Measurements from ENCODE around the gene VN1R5. TPM values are rescaled to one million over a fixed set of nuclear protein-coding genes. Genes with fewer than 3 reads are reported as not detected.

VN1R5 gene
- total and polyA plus RNA-seq, 9 of the 15 experiments (the other 6 are each of a cell fraction or from before 2014, with no cell fraction given), result not detected

DNA sequence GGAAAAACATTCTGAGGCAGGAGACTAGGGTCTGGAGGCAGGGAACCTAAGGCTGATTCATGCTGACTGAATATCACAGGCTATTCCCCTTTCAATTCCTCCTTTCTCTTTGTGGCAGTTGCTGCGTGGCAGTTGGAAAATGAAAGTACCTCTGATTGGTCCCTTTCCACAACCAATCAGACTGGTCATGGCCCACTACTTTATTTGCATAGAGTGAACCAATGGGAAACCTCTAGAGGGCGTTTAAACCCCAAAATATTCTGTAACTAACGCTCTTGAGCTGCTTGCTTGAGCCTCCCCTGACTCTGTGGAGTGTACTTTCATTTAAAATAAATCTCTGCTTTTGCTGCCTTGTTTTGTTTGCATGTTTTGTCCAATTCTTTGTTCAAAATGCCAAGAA lies 27.7 kb upstream of the VN1R5 start (continued):
- no peak for TF ChIP-seq MEF2A (IDR thresholded peaks at IDR 0.05; ENCODE audit: control insufficient read depth, low read depth, low read length)
- TF ChIP-seq RBM25 (IDR thresholded peaks at IDR 0.05; ENCODE audit: low read depth, low read length, severe bottlenecking), result peak; percentile 7
- TF ChIP-seq TEAD2 (tag; IDR thresholded peaks at IDR 0.05), result no peak
- TF ChIP-seq CBX2 (IDR thresholded peaks at IDR 0.05; ENCODE audit: insufficient read depth, low read length, poor library complexity, severe bottlenecking), result no peak
- 0 out of 4 replicates have a peak, but pooled peaks of 1 of the 2 experiments have one; percentile 38 for TF ChIP-seq ARNT (IDR thresholded peaks at IDR 0.05)
- no peak for TF ChIP-seq ZNF347 (CRISPR knock-in tag; IDR thresholded peaks at IDR 0.05; ENCODE audit: low read depth)
- no peak for TF ChIP-seq KDM4B (IDR thresholded peaks at IDR 0.05; ENCODE audit: borderline replicate concordance in 2 of 2, low read depth in 1 of 2)
- TF ChIP-seq NR2F6 (CRISPR knock-in tag; IDR thresholded peaks at IDR 0.05), result no peak
- TF ChIP-seq, protein P1, sequence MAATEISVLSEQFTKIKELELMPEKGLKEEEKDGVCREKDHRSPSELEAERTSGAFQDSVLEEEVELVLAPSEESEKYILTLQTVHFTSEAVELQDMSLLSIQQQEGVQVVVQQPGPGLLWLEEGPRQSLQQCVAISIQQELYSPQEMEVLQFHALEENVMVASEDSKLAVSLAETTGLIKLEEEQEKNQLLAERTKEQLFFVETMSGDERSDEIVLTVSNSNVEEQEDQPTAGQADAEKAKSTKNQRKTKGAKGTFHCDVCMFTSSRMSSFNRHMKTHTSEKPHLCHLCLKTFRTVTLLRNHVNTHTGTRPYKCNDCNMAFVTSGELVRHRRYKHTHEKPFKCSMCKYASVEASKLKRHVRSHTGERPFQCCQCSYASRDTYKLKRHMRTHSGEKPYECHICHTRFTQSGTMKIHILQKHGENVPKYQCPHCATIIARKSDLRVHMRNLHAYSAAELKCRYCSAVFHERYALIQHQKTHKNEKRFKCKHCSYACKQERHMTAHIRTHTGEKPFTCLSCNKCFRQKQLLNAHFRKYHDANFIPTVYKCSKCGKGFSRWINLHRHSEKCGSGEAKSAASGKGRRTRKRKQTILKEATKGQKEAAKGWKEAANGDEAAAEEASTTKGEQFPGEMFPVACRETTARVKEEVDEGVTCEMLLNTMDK (IDR thresholded peaks at IDR 0.05; ENCODE audit: borderline replicate concordance, insufficient read depth, low read depth, low read length, poor library complexity, severe bottlenecking), result peak; percentile 9
- TF ChIP-seq ZKSCAN3 (CRISPR knock-in tag; IDR thresholded peaks at IDR 0.05), result no peak
- TF ChIP-seq, protein P2, sequence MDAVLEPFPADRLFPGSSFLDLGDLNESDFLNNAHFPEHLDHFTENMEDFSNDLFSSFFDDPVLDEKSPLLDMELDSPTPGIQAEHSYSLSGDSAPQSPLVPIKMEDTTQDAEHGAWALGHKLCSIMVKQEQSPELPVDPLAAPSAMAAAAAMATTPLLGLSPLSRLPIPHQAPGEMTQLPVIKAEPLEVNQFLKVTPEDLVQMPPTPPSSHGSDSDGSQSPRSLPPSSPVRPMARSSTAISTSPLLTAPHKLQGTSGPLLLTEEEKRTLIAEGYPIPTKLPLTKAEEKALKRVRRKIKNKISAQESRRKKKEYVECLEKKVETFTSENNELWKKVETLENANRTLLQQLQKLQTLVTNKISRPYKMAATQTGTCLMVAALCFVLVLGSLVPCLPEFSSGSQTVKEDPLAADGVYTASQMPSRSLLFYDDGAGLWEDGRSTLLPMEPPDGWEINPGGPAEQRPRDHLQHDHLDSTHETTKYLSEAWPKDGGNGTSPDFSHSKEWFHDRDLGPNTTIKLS (IDR thresholded peaks at IDR 0.05; ENCODE audit: borderline replicate concordance, low read depth), result peak; percentile 95
- TF ChIP-seq POLR2B (IDR thresholded peaks at IDR 0.05; ENCODE audit: low read depth, partially characterized antibody), result no peak
- TF ChIP-seq ZNF583 (CRISPR knock-in tag; IDR thresholded peaks at IDR 0.05), result no peak
- no peak for TF ChIP-seq NFE2 (IDR thresholded peaks at IDR 0.05; ENCODE audit: low read depth)
- peak in 1 of 2 experiments; percentile 20; a peak in 1 of 4 replicates for TF ChIP-seq RAD21 (CRISPR knock-in tag; conservative IDR thresholded peaks at IDR 0.05 in 1 of 2, IDR thresholded peaks at IDR 0.05 in 1 of 2)
- 0 out of 2 replicates have a peak, but pooled peaks have one; percentile 10 for TF ChIP-seq FOSL1 (tag; conservative IDR thresholded peaks at IDR 0.05)
- TF ChIP-seq, protein P3, sequence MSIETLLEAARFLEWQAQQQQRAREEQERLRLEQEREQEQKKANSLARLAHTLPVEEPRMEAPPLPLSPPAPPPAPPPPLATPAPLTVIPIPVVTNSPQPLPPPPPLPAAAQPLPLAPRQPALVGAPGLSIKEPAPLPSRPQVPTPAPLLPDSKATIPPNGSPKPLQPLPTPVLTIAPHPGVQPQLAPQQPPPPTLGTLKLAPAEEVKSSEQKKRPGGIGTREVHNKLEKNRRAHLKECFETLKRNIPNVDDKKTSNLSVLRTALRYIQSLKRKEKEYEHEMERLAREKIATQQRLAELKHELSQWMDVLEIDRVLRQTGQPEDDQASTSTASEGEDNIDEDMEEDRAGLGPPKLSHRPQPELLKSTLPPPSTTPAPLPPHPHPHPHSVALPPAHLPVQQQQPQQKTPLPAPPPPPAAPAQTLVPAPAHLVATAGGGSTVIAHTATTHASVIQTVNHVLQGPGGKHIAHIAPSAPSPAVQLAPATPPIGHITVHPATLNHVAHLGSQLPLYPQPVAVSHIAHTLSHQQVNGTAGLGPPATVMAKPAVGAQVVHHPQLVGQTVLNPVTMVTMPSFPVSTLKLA (conservative IDR thresholded peaks at IDR 0.05), result 0 out of 4 replicates have a peak, but pooled peaks of 1 of the 2 experiments have one; percentile 11
- TF ChIP-seq CBX3 (IDR thresholded peaks at IDR 0.05; ENCODE audit: borderline replicate concordance in 1 of 2, low read length in 2 of 2), result no peak
- TF ChIP-seq, protein P4, sequence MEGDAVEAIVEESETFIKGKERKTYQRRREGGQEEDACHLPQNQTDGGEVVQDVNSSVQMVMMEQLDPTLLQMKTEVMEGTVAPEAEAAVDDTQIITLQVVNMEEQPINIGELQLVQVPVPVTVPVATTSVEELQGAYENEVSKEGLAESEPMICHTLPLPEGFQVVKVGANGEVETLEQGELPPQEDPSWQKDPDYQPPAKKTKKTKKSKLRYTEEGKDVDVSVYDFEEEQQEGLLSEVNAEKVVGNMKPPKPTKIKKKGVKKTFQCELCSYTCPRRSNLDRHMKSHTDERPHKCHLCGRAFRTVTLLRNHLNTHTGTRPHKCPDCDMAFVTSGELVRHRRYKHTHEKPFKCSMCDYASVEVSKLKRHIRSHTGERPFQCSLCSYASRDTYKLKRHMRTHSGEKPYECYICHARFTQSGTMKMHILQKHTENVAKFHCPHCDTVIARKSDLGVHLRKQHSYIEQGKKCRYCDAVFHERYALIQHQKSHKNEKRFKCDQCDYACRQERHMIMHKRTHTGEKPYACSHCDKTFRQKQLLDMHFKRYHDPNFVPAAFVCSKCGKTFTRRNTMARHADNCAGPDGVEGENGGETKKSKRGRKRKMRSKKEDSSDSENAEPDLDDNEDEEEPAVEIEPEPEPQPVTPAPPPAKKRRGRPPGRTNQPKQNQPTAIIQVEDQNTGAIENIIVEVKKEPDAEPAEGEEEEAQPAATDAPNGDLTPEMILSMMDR (IDR thresholded peaks at IDR 0.05 in 2 of 3, conservative IDR thresholded peaks at IDR 0.05 in 1 of 3; ENCODE audit: insufficient read depth in 2 of 3, low read depth in 1 of 3, low read length in 3 of 3), result peak in 2 of 3 experiments; percentile 35 to 41; a peak in 3 of 6 replicates

Measured in K562 (cell line).